BLaER1 (cell line): ENCODE data around the gene PIGU.
A peak's percentile ranks its signal among the peaks of the same experiment; 100 is the strongest.

Experiments
- H3K27ac ChIP-seq: shearing (Covaris generic); formaldehyde crosslinking; 2 replicates; pipeline ENCODE4 v1.8.1; 2022
- H3K27me3 ChIP-seq: shearing (Covaris generic); formaldehyde crosslinking; 2 replicates; pipeline ENCODE4 v1.8.1; 2022
- H3K36me3 ChIP-seq: shearing (Covaris generic); formaldehyde crosslinking; 2 replicates; pipeline ENCODE4 v1.8.1; 2022
- H3K4me1 ChIP-seq: shearing (Covaris generic); formaldehyde crosslinking; 2 replicates; pipeline ENCODE4 v1.8.1; 2022
- H3K4me2 ChIP-seq: shearing (Covaris generic); formaldehyde crosslinking; 2 replicates; pipeline ENCODE4 v1.8.1; 2022
- H3K4me3 ChIP-seq: shearing (Covaris generic); formaldehyde crosslinking; 2 replicates; pipeline ENCODE4 v1.8.1; 2022
- H3K9ac ChIP-seq: shearing (Covaris generic); formaldehyde crosslinking; 2 replicates; pipeline ENCODE4 v1.8.1; 2022
- H3K9me3 ChIP-seq: shearing (Covaris generic); formaldehyde crosslinking; 2 replicates; pipeline ENCODE4 v1.8.1; 2022
- H4K20me1 ChIP-seq: shearing (Covaris generic); formaldehyde crosslinking; 2 replicates; pipeline ENCODE4 v1.8.1; 2022
- Cebpa-rat ChIP-seq: shearing (Covaris generic); IDR thresholded peaks from 2 replicates; pipeline ENCODE4 v1.8.1; 2022

Gene PIGU

DNA sequence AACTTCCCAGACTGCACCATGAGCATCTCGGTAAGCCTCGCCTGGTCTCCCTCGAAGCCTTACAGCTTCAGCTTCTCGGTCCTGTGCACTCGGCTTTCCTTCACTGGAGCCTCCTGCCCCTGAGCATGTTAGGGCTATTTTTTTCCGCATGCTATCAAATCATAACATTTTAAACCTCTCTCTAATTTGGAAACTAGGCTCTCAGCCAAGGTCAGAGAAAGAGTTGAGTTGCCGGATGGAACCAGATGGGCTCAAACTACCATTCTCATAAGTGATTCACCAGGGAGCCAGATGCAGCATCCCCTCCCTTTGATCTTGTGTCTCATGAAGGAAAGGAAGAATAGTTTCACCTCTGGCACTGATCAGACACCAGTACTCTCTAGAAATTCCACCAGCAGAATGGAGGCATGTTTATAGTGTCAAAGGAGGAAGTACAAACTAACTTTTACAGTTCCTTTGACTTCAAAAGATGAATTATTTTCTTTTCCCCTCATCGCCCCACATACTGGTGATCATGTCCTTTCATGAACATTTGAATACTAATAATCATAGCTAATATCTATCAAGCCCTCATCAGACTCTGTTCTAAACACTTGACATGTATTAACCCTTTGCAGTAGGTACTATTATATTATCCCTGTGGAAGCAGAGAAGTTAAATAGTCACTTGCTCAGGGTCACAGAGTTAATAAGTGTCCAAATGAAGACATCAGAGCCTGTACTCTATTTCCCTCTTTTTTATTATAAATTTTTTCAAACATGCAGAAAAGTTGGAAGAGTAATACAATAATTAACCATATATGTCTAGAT lies 71.7 kb downstream of the PIGU start:
- H4K20me1 ChIP-seq = no peaks in the 10 kb centered on the region
- no peak overlapping the region for H3K4me3 ChIP-seq
- H3K9ac ChIP-seq = no peak overlapping the region
- H3K27me3 ChIP-seq = no peaks in the 10 kb centered on the region
- H3K4me1 ChIP-seq = peaks cover 26% of the 10 kb centered on the region
- peaks cover 11% of the 10 kb centered on the region; the same call in 1 of the 2 replicates for H3K9me3 ChIP-seq
- no peak for TF ChIP-seq Cebpa-rat
- peak overlapping the region; percentile 33 for H3K4me2 ChIP-seq
- H3K27ac ChIP-seq = no peak overlapping the region
- peaks cover 34% of the 10 kb centered on the region for H3K36me3 ChIP-seq

DNA sequence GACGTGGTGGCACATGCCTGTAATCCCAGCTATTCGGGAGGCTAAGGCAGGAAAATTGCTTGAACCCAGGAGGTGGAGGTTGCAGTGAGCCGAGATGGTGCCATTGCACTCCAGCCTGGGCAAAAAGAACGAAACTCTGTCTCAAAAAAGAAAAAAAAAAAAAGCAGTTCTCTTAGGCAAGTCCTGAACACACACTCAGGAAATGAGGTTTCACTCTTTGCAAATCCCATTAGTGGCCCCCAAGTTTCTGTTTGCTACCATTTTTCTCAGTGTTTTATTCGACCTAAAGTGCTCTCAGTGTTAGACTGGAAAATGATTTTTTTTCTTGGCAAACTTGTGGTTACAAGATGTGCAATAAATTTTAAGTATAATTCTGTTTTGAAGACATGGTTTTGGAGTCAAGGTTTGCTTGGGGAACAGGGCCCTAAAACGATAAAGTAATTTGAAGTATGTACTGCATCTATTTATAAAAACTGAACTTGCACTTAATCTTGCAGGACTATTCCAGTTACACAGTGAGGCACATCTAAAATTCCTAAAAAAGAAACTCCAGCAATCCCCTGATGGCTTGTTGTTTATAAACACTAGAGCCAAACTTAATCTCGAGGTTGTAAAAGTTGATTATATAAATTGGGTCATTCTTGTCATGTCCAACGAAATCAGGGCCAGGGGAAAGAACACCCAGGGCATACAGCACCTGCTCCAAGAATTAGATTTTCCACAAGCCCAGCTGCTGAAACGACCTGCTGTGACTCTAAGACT lies 75.8 kb downstream of the PIGU start:
- Histone ChIP-seq H3K4me3 (no peak overlapping the region), H4K20me1 (no peaks in the 10 kb centered on the region), H3K9me3 (no peaks in the 10 kb centered on the region), H3K4me1 (peaks cover 13% of the 10 kb centered on the region), H3K27ac (no peak overlapping the region), H3K9ac (no peak overlapping the region), H3K27me3 (no peaks in the 10 kb centered on the region), H3K36me3 (peaks cover 14% of the 10 kb centered on the region), H3K4me2 (no peak overlapping the region)
- TF ChIP-seq Cebpa-rat = no peak

GRCh38 chr20:34595377-34596184 lies 81.3 kb downstream of the PIGU start:
- no peak overlapping the region for H3K9ac ChIP-seq
- peaks cover 13% of the 10 kb centered on the region; the same call in 1 of the 2 replicates for H3K36me3 ChIP-seq
- no peak overlapping the region for H3K4me2 ChIP-seq
- no peaks in the 10 kb centered on the region for H3K4me1 ChIP-seq
- TF ChIP-seq Cebpa-rat = no peak
- no peak overlapping the region for H3K4me3 ChIP-seq
- H3K27me3 ChIP-seq = no peaks in the 10 kb centered on the region
- H3K27ac ChIP-seq = no peak overlapping the region
- H4K20me1 ChIP-seq = no peaks in the 10 kb centered on the region
- H3K9me3 ChIP-seq = no peaks in the 10 kb centered on the region

- no peak overlapping the region for H3K27ac ChIP-seq
Observed at GRCh38 chr20:34586488-34587163, 90.3 kb downstream of the PIGU start.

GRCh38 chr20:34585019-34585418 lies 91.9 kb downstream of the PIGU start:
- H3K9me3 ChIP-seq = no peaks in the 10 kb centered on the region

More at GRCh38 chr20:34586488-34587163, 90.3 kb downstream of the PIGU start:
- Histone ChIP-seq H3K4me2 (no peak overlapping the region), H3K9me3 (no peaks in the 10 kb centered on the region), H3K36me3 (peaks cover 61% of the 10 kb centered on the region), H3K4me3 (no peak overlapping the region), H4K20me1 (no peaks in the 10 kb centered on the region), H3K4me1 (peaks cover 8% of the 10 kb centered on the region; the same call in 1 of the 2 replicates), H3K9ac (no peak overlapping the region), H3K27me3 (no peaks in the 10 kb centered on the region)
- TF ChIP-seq Cebpa-rat = no peak

GRCh38 chr20:34583544-34583943 lies 93.3 kb downstream of the PIGU start:
- Histone ChIP-seq H3K4me3 (no peak overlapping the region), H3K36me3 (peaks cover 82% of the 10 kb centered on the region), H3K4me1 (peaks cover 19% of the 10 kb centered on the region), H3K4me2 (0 out of 2 replicates have a peak overlapping the region, but pooled peaks have one; percentile 10), H3K27me3 (no peaks in the 10 kb centered on the region), H3K9ac (no peak overlapping the region), H3K9me3 (no peaks in the 10 kb centered on the region), H4K20me1 (no peaks in the 10 kb centered on the region; the same call in 1 of the 2 replicates), H3K27ac (0 out of 2 replicates have a peak overlapping the region, but pooled peaks have one; percentile 11)
- TF ChIP-seq Cebpa-rat = no peak

More at GRCh38 chr20:34585019-34585418, 91.9 kb downstream of the PIGU start:
- no peak for TF ChIP-seq Cebpa-rat
- H3K4me3 ChIP-seq = no peak overlapping the region
- H3K4me1 ChIP-seq = peaks cover 15% of the 10 kb centered on the region
- no peak overlapping the region for H3K9ac ChIP-seq
- no peaks in the 10 kb centered on the region for H3K27me3 ChIP-seq
- H3K27ac ChIP-seq = no peak overlapping the region
- no peak overlapping the region for H3K4me2 ChIP-seq
- no peaks in the 10 kb centered on the region; the same call in 1 of the 2 replicates for H4K20me1 ChIP-seq
- H3K36me3 ChIP-seq = peaks cover 77% of the 10 kb centered on the region

DNA sequence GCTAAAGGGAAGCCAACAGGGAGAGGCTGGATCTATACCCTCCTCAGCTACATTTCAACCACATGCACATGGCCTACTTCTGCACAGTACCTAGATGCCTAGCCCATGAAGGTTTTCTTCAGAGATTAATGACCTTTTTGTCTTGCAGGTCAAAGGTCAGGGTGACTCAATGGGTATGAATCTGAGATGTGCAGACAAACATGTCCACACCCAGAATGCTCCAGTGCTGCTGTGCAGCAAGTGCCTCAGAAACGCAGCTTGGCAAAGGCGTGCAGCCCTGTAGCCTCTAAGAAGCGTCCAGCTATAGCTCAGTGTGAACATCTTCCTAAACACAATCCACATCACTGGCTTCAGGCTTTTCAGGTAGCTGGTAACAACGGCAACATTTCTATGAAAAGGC lies 94.0 kb downstream of the PIGU start:
- no peaks in the 10 kb centered on the region for H3K27me3 ChIP-seq
- no peak for TF ChIP-seq Cebpa-rat

GRCh38 chr20:34582221-34582620 lies 94.7 kb downstream of the PIGU start:
- no peak for TF ChIP-seq Cebpa-rat
- Histone ChIP-seq H3K9me3 (no peaks in the 10 kb centered on the region), H3K4me3 (no peak overlapping the region), H3K4me2 (no peak overlapping the region), H3K27me3 (no peaks in the 10 kb centered on the region), H3K36me3 (peaks cover 73% of the 10 kb centered on the region), H3K27ac (no peak overlapping the region), H3K9ac (no peak overlapping the region), H3K4me1 (peaks cover 23% of the 10 kb centered on the region), H4K20me1 (no peaks in the 10 kb centered on the region; the same call in 1 of the 2 replicates)

More for the DNA sequence above, 94.0 kb downstream of the PIGU start:
- Histone ChIP-seq H3K4me3 (no peak overlapping the region), H3K4me1 (peaks cover 23% of the 10 kb centered on the region), H3K27ac (no peak overlapping the region), H3K4me2 (no peak overlapping the region), H3K9me3 (no peaks in the 10 kb centered on the region), H4K20me1 (no peaks in the 10 kb centered on the region; the same call in 1 of the 2 replicates), H3K9ac (no peak overlapping the region), H3K36me3 (peaks cover 79% of the 10 kb centered on the region)
